HG03354 (cell line): ENCODE data around the gene PID1.

ENCODE experiments used
- ATAC-seq: cut with Tn5 transposase; IDR thresholded peaks from one replicate; pipeline ENCODE4 v1.9.1; 2021; ENCODE audit warnings: mild to moderate bottlenecking; ENCODE audit not compliant: unreplicated experiment, poor library complexity, severe bottlenecking

Gene PID1

GRCh38 chr2:229270551-229271410, at the start of gene PID1:
Gene PID1, minus strand, starts transcription at chr2:229271287. Its CDS starts 244 bp downstream, at chr2:229271043.
- no peak for ATAC-seq

GRCh38 chr2:229319558-229319957, 48.5 kb upstream of the PID1 start:
- no peak for ATAC-seq

DNA sequence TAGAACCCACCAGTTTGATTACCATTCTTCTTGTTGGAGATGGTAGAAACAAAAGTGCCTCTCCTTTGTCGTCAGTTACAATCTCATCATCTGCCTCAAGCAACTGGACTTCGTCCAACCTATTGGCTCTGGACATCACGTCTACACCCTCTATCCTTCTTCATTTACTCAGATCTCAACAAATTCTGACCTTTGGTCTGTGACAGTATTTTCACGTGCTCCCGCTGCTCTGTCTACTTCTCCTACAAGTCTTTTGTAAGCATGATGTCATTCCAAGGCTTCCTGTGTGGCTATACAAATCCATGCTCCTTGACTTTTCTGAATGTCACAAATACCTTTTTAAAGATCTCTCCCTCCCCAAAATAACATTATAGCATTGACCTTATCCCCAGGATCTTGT, 43.0 kb upstream of the PID1 start:
- no peak for ATAC-seq

DNA sequence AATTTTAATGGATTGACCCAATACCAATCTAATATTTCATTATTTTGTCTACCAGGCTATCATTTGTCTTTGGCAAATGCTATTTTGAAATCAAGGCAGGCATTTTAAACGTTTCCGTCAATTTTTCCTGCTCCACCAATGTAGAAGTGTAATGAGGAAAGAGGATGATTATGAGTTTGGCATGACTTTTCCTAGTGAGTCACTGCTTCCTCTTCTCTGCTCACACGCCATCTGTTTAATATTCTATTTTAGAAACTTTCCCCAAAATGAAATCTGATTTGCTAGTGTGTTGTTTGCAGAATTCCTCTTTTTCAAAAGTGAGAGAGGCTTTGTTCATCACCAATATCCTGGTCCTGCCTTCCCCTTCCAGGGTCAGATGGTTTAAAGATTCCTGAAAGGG, 42.5 kb upstream of the PID1 start:
- ATAC-seq: no peak

DNA sequence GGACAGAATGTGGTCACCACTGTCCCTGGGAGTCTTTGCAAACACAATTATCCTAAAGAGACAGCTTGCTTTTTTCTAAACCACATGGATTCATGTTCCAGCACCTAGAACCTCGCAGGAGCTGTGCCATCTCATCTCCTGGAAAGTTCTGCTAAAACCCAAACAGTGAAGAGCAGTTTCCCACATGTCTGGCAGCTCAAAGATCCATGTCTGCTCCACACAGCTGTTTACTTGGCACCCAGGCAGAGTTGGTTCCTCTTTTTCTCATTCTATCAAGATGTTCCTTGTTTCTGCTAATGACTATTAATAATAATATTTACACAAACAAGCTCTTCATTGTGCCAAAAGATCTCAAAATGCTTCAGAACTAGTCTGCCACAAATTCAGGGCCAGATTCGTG, 30.1 kb upstream of the PID1 start:
- no peak for ATAC-seq

DNA sequence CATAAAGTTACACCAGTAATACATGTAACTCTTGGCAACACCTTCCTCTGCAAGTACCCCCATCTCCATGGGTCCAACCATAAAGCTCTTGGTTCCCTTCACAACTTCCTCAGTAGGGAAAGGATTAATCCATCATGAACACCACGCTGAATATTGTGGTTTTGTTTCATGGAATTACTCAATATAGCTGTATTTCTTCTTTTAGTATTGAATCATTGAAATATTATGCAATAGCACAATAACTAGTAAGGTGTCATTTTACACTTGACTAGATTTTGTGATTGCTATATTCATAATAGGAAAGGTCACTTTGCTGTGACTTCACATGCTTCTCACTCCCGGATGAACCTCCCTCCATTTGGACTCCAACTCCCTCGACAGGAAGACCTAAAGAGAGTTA, 29.7 kb upstream of the PID1 start:
- ATAC-seq: no peak

GRCh38 chr2:229300371-229300770, 29.3 kb upstream of the PID1 start:
- no peak for ATAC-seq

DNA sequence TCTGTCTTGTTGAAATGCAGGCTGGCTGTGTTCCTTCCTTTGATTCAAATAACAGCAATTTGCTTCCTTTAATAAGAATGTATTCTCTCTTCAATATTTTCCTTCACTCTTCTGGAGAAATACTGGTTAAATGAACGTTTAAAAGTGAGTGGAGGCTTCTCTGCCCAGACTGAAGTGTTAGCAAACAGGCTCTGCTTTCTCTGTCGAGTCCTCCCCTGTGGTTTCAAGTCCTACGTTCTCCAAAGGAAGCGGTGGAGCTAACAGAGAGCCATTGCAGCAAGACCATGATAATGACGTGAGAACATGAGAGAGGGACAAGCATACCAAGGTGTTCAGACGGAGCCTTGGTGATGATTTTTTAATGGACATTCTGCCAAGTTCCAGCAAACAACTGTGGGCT, 26.2 kb upstream of the PID1 start:
- peak; percentile 43 for ATAC-seq

DNA sequence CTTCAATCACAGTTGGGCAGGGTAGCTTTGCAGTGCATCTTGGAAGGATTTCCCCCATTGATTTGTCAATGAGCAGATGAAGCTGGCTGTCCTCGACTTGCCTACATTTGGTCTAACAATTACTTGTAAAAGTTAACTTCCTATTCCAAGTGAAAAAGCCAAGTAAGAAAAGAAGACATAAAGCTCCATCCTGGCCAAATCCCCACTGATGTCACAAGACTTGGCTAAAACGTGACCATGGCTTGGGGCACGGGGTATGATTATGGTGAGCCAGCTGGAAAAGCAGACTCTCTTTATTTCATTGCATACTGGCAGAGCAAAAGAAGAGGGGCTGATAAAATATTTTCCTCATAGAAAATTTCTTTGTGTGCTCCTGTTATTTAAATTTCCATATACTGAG, 25.4 kb upstream of the PID1 start:
- no peak for ATAC-seq

GRCh38 chr2:229296016-229296415, 24.9 kb upstream of the PID1 start:
- peak; percentile 54 for ATAC-seq

- no peak for ATAC-seq
Measured at GRCh38 chr2:229287823-229288222, 16.7 kb upstream of the PID1 start.

- ATAC-seq: no peak
Measured at GRCh38 chr2:229282758-229283546, 11.9 kb upstream of the PID1 start.

DNA sequence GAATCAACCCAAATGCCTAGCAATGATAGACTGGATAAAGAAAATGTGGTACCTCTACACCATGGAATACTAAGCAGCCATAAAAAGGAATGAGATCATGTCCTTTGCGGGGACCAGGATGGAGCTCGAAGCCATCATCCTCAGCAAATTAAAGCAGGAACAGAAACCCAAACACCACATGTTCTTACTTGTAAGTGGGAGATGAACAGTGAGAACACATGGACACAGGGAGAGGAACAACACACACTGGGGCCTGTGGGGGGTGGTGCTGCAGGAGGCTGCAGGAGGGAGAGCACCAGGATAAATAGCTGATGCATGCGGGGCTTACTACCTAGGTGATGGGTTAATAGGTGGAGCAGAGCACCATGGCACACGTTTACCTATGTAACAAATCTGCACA, 8.4 kb upstream of the PID1 start:
- no peak for ATAC-seq

DNA sequence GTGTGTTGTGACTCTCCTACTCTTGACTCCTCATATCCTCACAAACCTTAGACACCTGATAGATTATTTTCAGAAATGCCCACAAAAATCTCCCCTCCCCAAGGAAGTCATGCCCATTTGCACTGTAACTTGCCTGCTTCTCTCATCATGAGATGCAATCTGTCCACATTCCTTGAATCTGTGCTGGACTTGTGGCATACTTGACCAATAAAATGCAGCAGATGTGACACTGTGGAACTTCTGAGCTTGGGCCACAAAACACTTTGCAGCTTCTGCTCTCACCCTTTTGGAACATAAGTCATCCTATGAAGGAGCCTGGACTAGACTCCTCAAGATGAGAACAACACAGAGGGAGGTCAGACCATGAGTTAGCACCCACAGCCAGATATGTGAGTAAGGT, 4.4 kb upstream of the PID1 start:
- ATAC-seq: no peak

DNA sequence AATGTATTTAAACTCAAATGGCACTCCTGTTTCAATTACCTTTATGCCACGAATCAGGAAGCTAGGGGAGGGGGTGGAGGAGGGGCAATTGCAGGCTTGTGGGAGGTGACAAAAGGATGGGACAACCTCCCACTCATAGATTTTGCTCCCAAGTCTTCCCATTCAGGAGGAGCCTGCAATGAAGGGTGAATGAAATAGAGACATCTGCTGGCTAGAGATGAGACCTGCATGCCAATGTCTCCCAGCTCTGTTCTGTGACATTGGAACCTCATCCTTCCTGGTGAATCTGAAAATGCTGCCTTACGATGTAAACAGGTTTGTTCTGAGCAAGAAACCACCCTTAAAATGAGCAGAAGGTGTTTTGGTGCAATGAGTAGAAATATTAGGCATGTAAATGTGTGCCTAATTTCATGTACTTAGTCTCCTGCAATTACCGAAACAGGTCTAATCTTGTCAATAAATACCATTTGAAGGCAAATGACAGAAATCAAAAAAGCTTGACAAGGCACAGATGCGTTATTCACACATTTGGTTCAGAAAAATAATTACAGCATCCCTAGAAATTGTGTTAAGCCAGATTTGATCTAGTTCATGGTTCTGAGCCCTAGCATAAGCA, 2.7 kb upstream of the PID1 start:
- ATAC-seq: peak; percentile 74

DNA sequence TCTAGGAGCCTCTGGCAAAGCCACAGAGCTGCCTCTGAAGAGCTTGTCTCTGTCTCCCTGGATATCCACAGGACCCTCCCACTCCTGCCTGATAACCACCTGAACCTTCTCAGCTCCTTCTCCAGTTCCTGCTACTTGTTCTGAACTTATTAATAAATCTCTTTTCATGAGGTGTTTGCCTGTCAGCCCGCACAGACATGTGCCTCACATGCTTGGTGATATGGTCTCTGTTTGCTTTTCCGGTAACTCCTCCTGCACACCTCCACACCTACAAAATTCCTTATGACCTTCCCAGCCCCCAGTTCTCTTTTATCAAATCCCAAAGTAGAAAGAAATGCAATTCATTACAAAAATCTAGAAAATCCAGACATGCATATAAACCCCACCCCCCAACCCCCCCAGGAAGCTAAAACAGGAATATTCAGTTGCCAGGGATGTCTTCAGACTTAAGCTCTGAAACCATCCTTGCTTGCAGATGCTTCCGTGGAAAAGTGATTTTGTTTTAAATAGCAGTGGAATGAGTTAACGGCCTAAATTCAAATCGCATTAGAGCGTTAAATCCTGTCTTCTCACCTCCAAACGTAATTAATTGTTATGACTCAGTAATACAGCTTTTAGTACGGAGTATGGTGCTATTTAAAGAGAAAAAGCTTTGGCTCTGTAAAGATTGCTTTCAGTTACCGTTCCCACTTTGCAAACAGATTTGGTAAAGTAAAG, 2.1 kb upstream of the PID1 start:
- ATAC-seq: peak; percentile 6

DNA sequence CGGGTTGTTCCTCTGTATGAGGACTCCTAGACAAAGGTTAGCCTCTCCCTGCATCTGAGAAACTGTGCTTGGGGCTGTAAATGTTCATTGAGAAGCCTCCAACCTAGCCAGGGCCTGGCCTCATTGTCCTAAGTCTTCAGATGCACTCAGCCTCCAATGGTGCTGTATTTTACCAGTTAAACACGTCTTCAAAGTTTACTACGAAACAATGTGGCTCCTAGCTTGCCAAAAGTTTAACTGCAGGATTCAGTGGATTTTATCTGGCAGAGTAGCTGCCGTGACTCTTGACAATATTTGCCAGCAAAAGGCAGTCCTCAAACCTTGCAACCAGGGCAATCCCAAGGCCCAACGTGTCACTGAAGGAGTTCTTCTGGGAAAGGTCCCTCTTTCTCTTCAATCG, 1.1 kb downstream of the PID1 start:
- ATAC-seq: no peak

DNA sequence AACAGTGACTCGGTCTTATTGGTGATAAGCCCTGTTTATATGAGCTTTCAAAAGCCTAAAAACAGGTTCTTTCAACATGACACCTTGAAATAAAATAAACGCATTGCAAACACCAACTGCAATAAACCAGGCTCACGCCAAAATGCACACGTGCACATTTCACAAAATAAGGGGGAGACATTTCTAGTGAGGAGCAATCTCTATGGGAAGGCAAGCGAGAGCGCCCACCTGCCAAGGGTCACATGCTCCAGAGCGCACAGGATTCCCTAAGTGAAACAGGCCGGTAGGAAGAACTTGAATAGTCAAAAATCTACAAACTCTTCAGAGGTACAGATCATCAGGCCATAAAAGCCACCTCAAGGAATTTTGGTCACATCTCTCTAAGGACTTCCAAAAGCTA, 1.9 kb downstream of the PID1 start:
- ATAC-seq: no peak

DNA sequence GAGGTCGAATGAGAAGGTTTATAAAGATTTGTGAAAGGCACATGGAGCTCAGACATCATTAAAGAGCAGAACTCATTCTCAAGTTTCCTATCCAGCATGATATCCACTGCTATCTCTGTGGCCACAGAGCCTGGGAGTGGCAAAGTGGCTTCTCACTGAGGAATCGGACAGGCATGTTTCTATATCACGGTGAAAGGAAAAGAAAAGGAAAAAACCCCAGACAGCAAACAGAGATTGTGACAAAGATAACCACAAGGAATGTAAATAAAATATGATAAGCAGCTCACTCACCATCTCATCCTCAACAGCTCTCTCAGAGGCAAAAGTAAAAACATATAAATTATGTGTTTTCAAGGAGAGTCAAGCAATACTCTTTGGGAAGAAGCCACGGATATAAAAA, 2.5 kb downstream of the PID1 start:
- ATAC-seq: no peak

DNA sequence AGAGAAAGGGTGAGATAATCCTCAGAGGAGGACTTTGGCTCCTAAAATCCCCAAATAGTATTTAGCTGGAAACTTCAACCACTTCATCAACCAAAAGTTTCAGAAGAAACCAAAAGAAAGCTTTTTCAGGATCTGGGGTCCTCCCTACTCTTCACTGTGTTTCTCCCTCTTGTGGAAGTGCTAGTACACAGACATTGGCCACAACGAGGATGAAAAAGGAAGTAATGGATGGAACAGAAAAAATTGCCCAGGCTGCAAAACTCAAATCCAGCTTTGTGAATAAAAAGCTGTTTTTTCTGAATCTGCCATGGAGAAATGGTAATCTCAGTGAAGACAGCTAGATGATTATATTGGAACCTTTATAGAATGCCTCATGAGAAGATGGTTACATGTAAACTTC, 4.0 kb downstream of the PID1 start:
- ATAC-seq: no peak
